ENCODE data around the gene GDI1.
"Not testable (repeated sequence)": the region's sequence is repeated elsewhere in the genome, so short reads cannot be mapped to it uniquely, and the experiment has no call there.

Gene GDI1

DNA sequence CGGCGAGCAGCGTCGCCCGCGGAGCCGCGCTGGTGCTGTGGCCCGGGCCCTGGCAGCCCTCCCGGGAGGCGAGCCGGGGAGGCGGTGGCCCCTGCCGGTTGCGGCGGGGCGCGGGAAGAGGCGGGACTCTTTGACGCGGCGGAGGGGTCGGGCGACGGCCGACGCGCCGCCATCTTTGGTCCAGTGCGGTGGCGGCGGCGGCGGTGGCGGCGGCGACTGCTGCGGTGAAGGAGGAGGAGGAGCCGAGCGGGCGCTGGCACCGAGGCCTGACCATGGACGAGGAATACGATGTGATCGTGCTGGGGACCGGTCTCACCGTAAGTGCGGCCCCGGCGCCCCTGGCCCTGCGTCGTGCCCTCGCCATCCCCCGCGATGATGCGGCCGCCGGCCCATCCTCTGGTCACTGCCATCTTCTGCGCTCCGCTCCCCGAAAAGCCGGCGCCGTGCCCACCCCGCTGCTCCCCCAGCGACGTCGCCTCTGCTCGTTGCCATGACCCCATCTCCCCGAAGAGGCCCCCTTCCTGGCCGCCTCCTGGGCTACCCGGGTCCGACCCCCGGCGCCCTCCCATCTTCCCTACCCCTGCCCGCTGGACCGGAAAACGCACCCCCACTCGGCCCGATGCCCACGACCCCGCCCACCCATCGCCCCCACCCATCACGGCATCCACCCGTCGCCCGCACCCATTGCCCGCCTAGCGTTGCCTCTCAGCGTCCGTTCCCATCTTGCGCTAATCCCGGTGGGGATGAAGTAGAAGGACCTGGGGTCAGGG, at the start of gene GDI1:
GDI1 (plus strand) TSS at position 172 of the 770 bp plus-strand sequence; CDS start at position 273, 101 bp downstream.
- peak; percentile 39 for DNase-seq

DNA sequence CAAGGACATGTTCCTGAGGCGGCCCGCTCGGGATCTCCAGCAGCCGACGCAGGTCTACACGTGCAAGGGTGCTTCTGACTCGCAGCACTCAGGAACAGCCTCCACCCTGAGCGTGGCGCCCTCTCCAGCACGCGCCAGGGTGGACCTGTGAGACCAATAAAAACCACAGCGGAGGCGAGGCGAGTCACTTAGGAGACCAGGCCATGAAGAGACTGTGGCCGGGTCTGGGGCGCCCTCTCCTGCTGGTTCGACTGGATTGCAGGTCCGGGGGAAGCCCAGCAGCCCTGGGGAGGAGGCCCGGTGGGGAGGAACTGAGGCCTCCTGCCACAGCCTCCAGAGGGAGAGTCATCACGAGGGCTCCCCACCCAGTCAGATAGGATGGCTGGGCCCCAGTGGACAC, 48.9 kb upstream of the GDI1 start:
- DNase-seq: not testable (repeated sequence)

GRCh38 chrX:154388649-154389048, 48.3 kb upstream of the GDI1 start:
- not testable (repeated sequence) for DNase-seq

DNA sequence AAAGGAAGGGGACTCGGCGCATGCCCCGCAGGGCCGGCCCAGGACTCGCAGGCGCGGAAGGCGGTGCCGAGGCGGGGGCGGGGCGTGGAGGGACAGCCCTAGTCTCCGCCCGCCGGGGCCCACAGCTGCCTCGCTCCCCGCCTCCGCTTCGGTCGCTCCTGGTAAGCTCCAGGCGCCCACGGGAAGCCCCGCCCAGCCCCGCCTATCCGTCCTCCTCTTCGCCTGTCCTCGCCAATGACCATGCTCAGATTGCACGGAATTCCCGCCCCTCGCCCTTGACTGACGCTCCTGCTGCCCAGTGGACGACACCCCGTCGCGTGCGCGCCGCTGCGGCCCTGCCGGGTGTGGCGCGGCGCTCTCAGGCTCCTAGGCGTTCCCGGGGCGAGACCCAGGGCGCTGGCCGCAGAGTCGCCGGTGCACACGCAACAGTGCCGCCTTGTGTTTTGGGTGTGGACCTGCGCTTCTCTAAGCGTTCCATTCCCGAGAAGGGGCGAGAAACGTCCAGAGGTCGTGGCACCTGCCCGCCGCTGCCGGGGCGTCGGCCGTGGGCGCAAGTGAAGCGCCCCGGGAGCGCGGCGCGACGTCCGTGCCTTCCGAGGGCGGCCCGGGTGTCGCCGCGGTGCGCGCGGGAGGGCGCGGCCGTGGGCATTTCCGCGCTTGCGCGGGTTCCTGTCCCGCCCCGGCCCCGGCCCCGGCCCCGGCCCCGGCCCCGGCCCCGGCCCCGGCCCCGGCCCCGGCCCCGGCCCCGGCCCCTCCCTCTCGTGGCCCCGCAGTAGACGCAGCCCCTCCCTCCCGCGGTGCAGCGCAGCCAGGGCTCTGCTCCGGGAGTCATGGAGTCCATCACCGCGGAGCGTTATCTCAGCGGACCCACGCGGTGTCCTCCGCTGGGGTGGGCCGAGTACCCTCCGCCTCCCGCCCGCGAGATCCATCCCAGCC, 46.9 kb upstream of the GDI1 start:
- not testable (repeated sequence) for DNase-seq

DNA sequence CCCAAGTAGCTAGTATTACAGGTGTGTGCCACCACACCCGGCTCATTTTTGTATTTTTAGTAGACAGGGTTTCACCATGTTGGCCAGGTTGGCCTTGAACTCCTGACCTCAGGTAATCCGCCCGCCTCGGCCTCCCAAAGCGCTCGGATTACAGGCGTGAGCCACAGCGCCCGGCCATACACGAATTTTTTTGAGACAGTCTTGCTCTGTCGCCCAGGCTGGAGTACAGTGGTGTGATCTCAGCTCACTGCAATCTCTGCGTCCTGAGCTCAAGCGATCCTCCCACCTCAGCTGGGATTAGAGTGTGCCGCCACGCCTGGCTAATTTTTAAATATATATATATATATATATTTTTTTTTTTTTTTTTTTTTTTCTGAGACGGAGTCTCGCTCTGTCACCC, 40.6 kb upstream of the GDI1 start:
- not testable (repeated sequence) for DNase-seq

DNA sequence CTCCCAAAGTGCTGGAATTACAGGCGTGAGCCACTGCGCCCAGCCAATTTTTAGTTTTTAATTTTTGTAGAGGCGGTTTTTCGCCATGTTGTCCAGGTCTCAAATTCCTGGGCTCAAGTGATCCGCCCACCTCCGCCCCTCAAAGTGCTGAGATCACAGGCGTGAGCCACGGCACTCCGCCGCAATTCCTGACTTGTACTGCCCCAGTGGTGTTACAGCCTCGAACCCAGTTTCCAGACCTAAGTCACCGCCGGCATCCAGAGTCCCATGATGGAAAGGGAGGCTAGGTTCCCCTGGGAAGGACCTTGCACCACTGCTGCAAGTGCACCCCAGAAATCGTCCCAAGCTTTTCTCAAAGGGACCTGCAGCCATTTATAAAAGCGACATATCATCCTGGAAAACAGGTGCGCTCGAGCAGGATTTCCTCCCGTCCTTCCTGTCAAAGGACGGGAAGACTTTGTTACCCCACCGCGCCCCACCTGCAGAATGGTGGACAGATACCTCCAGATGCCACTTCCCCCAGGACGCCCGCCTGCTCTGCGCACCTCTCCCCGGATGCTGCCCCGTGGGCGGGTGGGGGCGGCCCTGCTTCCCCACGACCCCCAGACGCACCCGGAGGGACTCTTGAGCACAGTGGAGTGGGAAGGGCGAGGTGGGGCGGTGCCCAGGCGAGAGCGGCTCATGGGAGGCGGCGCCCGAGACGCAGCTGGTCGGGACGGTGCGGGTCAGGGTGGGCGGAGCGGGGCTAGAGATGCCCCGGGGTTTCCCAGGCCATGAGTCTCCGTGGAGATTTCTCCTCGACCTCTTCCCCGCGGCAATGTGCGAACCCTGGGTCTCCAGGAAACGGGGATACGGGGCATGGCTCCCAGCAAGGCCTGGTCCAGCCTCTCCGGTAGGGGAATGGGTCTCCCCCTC, 39.7 kb upstream of the GDI1 start:
- DNase-seq: peak; percentile 64

DNA sequence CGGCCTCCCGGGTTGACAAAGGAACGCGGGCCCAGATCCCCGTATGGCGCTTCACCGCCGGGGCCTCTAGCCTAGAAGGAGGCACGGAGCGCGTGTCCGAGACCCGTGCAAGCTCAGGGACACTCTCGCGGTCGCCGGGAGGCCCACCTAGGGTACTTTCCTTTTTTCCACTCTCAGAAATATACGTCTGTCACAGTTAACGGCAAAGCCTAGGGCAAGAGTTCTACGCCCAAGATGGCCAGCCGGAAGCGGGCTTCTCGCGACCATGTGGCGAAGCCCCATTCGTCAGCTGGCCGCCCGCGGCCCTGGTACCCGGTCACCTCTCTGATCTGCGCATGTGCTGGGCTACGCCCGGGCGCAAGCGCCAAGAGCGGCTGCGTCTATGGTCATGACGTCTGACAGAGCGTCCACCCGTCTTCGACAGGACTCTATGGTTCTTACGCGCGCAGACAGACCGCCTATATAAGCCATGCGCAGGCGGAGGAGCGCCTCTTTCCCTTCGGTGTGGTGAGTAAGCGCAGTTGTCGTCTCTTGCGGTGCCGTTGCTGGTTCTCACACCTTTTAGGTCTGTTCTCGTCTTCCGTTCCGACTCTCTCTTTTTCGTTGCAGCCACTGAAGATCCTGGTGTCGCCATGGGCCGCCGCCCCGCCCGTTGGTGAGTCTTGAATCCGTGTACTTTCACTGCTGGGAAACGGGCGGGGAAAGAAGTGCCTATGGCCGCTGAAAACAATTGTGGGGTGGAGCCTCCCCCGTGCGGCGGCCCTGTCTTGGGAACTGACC, 38.9 kb upstream of the GDI1 start, which contains the start of gene RPL10:
RPL10 (plus strand) TSS at position 490 of the 780 bp plus-strand sequence; CDS start at position 633, 143 bp downstream.
- peak; percentile 94 for DNase-seq

- peak; percentile 69 for DNase-seq
These were observed 38.1 kb upstream of the GDI1 start for GRCh38 chrX:154398668-154399526.

DNA sequence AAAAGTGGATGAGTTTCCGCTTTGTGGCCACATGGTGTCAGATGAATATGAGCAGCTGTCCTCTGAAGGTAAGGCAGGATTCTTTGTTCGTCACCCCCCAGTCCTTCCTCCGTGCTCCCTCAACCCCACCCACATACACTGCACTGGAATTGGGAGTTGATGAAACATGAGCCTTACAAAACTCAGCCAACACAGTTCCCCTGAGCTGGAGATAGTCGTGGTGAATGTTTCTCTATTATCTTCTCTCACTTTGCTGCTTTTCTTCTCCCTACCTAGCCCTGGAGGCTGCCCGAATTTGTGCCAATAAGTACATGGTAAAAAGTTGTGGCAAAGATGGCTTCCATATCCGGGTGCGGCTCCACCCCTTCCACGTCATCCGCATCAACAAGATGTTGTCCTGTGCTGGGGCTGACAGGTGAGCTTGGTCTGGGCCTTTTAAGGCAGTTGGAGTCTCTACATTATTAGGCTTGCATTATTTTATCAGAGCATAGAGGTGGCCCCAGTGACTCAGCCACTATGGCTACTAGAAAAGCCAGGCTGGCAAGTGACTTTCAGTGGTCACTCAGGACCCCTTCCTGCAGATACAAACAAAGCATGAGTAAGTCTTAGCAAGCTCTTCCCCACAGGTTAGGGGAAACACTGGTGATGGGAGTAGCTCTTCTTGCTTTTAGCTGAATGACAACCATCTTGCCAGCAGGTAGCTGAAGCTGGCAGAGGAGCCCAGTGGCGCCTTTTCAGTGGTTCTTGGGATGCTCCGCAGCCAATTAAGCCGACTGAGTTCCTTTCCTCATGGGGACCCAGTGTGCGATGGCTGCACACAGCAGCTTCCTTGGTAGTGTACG, 37.2 kb upstream of the GDI1 start:
- DNase-seq: no peak

DNA sequence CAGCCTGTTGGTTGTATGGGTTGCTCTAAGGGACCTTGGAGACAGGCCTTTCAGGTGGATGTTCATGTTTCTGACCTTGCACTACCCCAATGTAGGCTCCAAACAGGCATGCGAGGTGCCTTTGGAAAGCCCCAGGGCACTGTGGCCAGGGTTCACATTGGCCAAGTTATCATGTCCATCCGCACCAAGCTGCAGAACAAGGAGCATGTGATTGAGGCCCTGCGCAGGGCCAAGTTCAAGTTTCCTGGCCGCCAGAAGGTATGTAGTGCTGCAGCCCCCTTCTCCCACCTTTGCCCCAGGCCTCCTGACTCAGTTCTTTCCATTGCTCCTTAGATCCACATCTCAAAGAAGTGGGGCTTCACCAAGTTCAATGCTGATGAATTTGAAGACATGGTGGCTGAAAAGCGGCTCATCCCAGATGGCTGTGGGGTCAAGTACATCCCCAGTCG, 36.6 kb upstream of the GDI1 start:
- not testable (repeated sequence) for DNase-seq

DNA sequence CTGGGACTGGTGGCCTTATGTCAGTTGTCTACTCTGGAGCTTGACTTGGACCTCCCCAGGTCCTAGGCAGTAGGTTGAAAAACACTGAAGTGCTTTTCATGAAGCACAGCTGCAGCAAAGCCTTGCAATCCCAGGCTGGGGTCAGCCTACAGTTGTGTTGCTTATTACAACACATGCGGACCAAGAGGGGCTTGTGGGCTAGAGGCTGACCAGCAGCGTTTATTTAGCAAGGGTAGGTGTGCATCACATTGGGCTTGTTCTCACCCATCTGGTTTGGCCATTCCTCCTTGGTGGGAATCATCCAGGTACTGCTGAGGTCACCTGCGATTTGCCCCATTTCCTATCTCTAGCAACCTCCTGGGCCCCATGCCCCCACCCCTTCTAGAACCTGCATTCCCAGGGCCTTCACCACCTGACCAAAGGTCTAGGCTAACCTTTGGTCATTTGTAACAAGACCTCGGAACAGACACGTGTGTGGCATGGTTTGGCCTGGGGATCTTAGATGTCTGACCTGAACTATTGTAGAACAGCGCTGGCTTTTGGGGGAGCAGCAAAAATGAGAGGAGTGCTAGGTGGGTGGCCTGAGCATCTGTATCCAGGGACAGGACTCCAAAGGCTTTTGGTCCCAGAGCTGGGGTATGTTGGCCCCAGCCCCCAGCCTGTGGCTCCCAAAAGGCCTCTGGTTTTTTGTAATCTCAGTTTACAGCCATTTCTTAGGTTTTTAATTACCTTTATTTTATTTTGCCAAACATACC, 35.7 kb upstream of the GDI1 start:
- no peak for DNase-seq

- DNase-seq: no peak
These were observed 34.9 kb upstream of the GDI1 start for GRCh38 chrX:154401918-154402621.

DNA sequence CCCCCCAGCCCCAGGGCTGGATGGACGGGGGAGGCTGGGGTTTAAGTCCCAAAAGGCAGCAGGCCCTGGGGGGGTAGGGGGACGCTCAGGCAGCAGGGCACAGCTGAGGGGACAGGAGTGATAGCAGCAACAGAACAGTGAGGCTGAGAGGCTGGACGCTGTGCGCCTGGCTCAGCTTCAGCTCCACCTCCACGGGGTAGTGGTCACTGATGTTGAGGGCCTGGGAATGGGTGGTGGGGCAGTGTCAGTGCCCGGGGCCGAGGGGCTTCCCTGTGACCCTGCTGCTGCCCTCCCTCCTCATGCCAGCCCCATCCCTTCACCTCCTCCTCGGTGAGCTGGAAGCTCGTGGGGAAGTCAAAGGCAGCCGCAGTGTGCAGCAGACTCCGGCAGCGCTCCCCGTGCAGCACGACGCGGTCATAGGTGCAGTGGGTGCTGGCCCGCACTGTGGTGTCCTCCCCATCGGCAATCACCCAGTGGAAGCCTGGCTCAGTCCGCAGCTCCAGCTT, 34.3 kb upstream of the GDI1 start:
- DNase-seq: no peak

DNA sequence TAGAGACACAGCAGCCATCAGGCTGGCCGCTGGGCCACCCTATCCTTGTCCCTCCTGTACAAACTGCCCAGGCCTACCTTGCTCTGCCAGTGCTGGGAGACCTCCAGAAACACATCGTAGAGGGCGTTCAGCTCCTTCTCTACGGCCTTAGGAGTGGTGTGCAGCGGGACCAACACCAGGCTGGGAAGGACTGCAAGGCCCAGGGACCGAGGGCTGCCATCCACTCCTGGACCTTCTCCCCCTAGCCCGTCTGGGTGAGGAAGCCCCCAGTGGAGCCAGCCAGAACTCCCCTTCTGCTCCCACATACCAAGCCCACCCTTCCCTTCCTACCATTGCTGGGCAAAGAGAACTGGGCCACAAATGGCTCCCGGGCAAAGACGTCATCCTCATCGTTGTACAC, 33.8 kb upstream of the GDI1 start:
- DNase-seq: no peak

DNA sequence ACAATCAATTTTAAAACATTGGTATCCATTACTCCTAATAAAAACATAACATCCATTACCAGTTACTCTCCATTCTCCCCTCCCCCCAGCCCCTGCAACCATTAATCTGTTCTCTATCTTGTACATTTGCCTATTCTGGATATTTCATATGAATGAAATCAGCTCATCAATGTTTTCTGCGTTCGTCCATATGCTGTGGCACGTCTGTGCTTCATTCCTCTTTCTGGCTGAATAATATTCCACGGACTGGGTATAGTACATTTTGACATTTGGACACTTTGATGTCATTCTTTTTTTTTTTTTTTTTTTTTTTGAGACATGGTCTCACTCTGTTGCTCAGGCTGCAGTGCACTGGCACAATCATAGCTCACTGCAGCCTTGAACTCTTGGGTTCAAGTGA, 33.1 kb upstream of the GDI1 start:
- no peak for DNase-seq

DNA sequence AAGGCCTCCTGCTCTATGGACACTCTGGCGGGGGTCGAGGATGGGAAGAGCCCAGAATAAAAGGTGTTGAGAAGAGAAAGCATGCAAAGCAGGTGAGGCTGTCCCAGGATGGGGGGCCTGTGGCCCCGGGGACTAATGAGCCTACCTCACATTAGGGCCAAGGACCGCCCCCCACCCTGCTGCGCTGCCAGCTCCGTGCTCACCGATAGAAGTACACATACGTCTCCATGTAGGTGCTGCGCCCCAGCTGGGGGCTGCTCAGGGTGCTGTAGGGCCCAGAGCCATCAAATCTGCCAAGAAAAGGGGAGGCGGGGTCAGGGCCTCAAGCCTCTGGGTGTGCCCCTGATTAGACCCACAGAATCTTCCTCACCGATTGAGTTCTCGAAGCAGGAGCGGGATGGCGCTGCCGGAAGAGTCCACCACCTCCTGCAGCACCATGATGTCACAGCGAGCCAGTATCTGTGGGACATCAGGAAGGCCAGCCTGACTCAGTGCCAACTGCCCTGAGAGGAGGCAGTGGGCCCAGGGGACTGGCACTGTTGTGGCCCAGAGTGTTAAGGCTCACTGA, 32.2 kb upstream of the GDI1 start:
- DNase-seq: no peak

GRCh38 chrX:154408659-154409221, 28.2 kb upstream of the GDI1 start:
- no peak for DNase-seq

All from NCI-H510A treated with DMSO at 0.1 percent for 48 hours (cell line).